Activated naive CD4-positive, alpha-beta T cell treated with anti-CD3 and anti-CD28 coated beads, Interleukin-2, amount 50 U/mL, for 72 hours (primary cell): ENCODE results near the gene PAPPA. TPM values are rescaled to one million over a fixed set of nuclear protein-coding genes. Genes with fewer than 3 reads are reported as not detected.

ENCODE experiments used
- ATAC-seq, 2 donors: fragments of 150-1000 bp; cut with Tn5 transposase; 2 replicates each; pipeline ENCODE4 v1.10.0; 2021; ENCODE audit warnings: mild to moderate bottlenecking in 2 of 2, moderate library complexity in 2 of 2
- DNase-seq, 2 donors: peaks; one replicate each; pipeline ENCODE4 v3.0.0; 2021 to 2022; ENCODE audit warnings: low spot score in 2 of 2
- H3K27ac Mint-ChIP-seq, 2 donors: one replicate each; pipeline ENCODE4 v1.8.0; 2022; ENCODE audit warnings: mild to moderate bottlenecking in 2 of 2, mixed read lengths in 2 of 2
- H3K36me3 Mint-ChIP-seq, 2 donors: one replicate each; pipeline ENCODE4 v1.8.0; 2022; ENCODE audit warnings: mixed read lengths in 2 of 2
- H3K9me3 Mint-ChIP-seq, 2 donors: one replicate each; pipeline ENCODE4 v1.8.0; 2022; ENCODE audit warnings: mixed read lengths in 2 of 2
- total RNA-seq, 2 donors: library from RNA; stranded (reverse); gene quantifications; one replicate each; pipeline ENCODE4 v1.2.3, GENCODE V29; 2022

PAPPA gene
- total RNA-seq, 2 donors from 2014 or later, result 0.30 to 0.37 TPM

- Mint-ChIP-seq H3K36me3 (peaks cover 16 to 30% of the 10 kb centered on the region in 2 donors), H3K9me3 (no peaks in the 10 kb centered on the region), H3K27ac (no peak overlapping the region)
- no peak for DNase-seq
- no peak for ATAC-seq
Measured at GRCh38 chr9:116437411-116438370, 284.1 kb downstream of the PAPPA start.

- ATAC-seq (no peak), DNase-seq (no peak)
- no peak overlapping the region for H3K27ac Mint-ChIP-seq
- no peaks in the 10 kb centered on the region for H3K9me3 Mint-ChIP-seq
- H3K36me3 Mint-ChIP-seq, result peaks cover 16 to 30% of the 10 kb centered on the region in 2 donors
Measured at GRCh38 chr9:116442528-116442927, 288.9 kb downstream of the PAPPA start.

GRCh38 chr9:116447934-116448333 is 294.3 kb downstream of the PAPPA start:
- no peak for ATAC-seq
- no peaks in the 10 kb centered on the region for H3K36me3 Mint-ChIP-seq
- no peak overlapping the region for H3K27ac Mint-ChIP-seq
- H3K9me3 Mint-ChIP-seq, result no peaks in the 10 kb centered on the region
- DNase-seq, result no peak

GRCh38 chr9:116448431-116448830 is 294.8 kb downstream of the PAPPA start:
- no peak for DNase-seq
- Mint-ChIP-seq H3K36me3 (no peaks in the 10 kb centered on the region), H3K9me3 (no peaks in the 10 kb centered on the region), H3K27ac (no peak overlapping the region)
- no peak for ATAC-seq

GRCh38 chr9:116449949-116450348 is 296.4 kb downstream of the PAPPA start:
- ATAC-seq, result no peak
- no peak for DNase-seq
- H3K36me3 Mint-ChIP-seq, result no peaks in the 10 kb centered on the region
- no peaks in the 10 kb centered on the region for H3K9me3 Mint-ChIP-seq
- no peak overlapping the region for H3K27ac Mint-ChIP-seq

- no peak overlapping the region for H3K27ac Mint-ChIP-seq
- H3K36me3 Mint-ChIP-seq, result no peaks in the 10 kb centered on the region
- ATAC-seq, result no peak
- no peaks in the 10 kb centered on the region for H3K9me3 Mint-ChIP-seq
- DNase-seq, result no peak
Measured at GRCh38 chr9:116450378-116451139, 297.0 kb downstream of the PAPPA start.

- ATAC-seq, result no peak
- H3K27ac Mint-ChIP-seq, result no peak overlapping the region
- H3K36me3 Mint-ChIP-seq, result peaks cover 3 to 9% of the 10 kb centered on the region in 2 donors
- H3K9me3 Mint-ChIP-seq, result peaks cover 4 to 7% of the 10 kb centered on the region in 2 donors
- no peak for DNase-seq
Measured at GRCh38 chr9:116451500-116452115, 298.0 kb downstream of the PAPPA start.
